HG03060 (cell line): ENCODE results near the gene KIF22.
"Not testable (repeated sequence)": the region's sequence is repeated elsewhere in the genome, so short reads cannot be mapped to it uniquely, and the experiment has no call there.

Experiments
- ATAC-seq: cut with Tn5 transposase; IDR thresholded peaks from one replicate; pipeline ENCODE4 v1.9.1; 2021; ENCODE audit warnings: low read depth, moderate number of reproducible peaks; ENCODE audit not compliant: unreplicated experiment

The KIF22 gene

DNA sequence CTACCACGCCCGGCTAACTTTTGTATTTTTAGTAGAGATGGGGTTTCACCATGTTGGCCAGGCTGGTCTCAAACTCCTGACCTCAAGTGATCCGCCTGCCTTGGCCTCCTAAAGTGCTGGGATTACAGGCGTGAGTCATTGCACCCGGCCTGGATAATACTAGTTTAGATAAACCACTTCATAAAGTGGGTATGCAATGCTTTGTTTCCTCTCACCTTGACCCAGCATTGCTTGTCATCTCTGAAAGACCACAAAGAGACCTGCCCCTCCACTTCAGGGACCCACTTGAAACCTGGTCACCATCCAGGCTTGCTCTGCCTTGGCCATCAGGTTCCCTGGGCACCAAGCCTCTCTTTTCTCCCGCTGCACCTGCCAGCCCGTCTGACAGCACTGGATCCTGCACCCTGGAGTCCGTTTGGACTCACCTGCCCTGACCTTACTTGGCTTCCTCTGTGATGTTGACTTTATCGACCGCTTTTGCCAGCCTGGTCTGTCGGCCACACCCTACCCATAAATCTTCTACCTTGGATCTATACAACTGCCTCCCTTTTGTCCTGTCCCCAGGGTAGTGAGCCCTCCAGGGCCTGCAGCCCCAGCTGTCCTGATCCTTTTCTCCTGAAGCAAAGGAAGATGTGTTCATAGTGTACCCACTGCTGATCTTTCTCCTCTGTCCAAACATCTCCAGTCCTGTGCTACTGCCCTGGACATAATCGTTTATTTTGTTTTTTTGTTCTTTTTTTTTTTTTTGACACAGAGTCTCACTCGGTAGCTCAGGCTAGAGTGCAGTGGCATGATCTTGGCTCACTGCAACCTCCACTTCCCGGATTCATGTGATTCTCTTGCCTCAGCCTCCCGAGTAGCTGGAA is 25.2 kb upstream of the KIF22 start:
- ATAC-seq: no peak

DNA sequence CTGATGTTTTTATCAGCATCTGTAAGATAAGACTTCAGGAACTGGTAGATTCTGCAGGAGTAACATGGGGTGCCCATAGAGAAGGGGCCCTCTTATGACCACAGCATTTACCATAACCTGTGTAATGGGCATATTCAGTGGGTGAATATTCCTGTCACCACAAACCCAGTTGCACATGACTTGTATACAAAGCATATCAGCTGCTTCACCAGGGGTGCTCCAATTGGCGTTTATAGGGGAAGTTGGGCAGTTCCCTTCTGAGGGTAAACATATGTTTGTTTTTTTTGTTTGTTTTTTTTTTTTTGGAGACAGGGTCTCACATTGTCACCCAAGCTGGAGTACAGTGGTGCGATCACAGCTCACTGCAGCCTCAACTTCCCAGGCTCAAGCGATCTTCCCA is 24.0 kb upstream of the KIF22 start:
- no peak for ATAC-seq

DNA sequence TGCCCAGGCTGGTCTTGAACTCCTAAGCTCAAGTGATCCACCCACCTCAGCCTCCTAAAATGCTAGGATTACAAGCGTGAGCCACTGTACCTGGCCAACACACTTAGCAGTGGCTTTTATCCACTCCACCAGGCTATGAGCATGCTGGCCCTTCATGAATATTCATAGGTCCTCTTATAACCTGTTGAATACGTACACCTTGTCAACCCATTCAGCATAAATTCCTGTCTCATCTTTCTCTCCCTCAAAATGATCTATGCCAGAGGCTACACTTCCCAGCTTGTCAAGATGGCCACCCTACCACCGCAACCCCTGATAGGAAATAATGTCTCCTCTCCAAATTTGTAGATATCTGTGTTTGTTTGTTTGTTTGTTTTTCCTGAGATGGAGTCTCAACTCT is 23.5 kb upstream of the KIF22 start:
- no peak for ATAC-seq

DNA sequence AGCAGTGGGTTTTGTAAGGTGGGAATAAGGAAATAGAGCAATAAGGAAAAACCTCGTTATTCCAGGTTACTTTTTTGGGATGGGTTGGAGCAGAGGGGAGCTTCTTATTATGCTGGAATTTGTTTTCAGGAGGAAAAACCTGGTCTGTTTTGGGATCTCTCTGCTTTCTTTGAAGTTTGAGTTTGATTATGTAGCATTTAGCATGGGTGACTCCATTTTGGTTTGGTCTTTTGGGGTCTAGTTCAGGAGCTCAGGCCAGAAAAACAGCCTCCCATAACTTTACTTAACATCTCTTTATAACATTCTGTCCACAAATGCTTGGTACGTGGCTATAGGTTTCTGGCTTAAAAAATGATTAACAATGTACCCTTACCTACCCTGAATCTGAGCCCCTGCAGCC is 21.0 kb upstream of the KIF22 start:
- no peak for ATAC-seq

DNA sequence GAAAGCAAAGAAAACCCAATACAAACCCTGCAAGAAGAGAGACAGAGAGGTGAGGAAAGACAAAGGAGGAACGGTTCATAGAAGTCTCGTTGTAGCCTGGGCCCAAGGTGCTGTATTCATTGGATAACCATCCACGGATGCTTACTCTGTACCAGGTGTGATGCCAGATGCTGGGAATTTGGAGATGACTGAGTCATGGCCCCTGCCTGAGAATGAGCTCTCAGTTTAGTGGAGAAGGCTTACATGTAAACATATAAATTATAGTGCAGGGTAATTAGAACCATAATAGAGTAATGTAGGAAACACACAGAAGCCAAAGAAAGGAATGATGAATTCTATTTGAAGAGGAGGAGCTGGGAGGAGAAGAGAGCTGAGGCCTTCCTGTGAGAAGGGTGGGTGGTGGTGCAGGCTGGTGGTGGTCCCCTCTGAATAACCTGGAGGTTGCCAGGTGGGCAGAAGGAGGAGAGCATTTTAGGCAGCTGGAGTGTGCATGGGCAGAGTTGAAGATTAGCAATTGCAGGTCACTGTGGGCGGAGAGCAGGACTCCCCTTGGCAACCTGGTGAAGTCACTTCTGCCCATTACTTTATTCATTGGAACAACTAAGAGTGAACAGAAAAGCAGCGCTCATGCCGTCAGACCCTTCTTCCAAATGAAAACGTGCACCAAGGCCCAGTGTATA is 20.2 kb upstream of the KIF22 start:
- ATAC-seq: no peak

DNA sequence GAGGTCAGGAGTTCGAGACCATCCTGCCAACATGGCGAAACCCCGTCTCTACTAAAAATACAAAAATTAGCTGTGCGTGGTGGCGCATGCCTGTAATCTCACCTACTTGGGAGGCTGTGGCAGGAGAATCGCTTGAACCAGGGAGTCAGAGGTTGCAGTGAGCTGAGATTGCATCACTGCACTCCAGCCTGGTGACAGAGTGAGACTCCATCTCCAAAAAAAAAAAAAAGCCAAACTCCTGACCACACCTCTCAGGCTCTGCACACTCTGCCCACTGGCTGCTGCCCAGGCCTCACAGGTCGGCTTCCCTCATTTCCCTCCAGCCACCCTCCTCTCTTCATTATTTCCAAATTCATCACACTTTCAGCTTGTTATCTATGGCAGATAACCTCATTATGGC is 18.2 kb upstream of the KIF22 start:
- not testable (repeated sequence) for ATAC-seq

GRCh38 chr16:29774730-29775129 is 15.8 kb upstream of the KIF22 start:
- no peak for ATAC-seq

DNA sequence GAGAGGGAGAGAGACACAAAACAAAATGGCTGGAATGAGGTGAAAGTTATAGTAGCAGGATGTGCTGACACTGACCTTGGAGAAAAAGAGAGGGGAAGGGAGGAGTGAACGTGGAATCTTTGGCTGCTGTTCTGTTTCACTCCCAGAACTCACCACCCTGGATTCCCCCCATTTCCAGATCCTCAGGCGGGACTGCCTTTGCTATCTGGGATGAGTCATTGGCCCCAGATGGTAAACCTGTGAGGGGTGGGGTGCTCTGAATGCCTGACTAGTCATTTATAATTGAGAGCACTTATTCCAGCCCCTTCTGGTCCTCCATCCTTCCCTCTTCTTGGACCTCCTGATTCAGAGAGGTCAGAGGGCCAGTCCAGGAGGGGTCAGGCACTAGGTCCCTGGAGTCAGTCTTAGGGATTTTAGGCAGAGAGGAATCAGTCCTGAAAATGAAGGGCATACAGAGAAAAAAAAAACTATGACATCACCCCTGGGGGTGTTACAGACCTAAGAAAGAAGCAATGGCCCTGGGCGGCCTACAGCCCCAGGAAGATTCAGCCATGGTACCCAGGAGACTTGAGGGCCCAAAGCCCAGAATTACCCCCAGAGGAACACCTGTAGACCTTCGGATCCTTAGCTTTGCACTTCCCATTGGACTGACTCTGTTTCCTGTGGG is 14.7 kb upstream of the KIF22 start:
- no peak for ATAC-seq

- no peak for ATAC-seq
Observed at GRCh38 chr16:29777576-29778350, 12.8 kb upstream of the KIF22 start, which contains the start of gene ZG16. Gene ZG16 (plus strand): TSS chr16:29778256. CDS start chr16:29779267, 1,011 bp downstream.

- ATAC-seq: no peak
Observed at GRCh38 chr16:29779474-29779873, 11.1 kb upstream of the KIF22 start.

- ATAC-seq: not testable (repeated sequence)
Observed at GRCh38 chr16:29783094-29783953, 7.2 kb upstream of the KIF22 start.

DNA sequence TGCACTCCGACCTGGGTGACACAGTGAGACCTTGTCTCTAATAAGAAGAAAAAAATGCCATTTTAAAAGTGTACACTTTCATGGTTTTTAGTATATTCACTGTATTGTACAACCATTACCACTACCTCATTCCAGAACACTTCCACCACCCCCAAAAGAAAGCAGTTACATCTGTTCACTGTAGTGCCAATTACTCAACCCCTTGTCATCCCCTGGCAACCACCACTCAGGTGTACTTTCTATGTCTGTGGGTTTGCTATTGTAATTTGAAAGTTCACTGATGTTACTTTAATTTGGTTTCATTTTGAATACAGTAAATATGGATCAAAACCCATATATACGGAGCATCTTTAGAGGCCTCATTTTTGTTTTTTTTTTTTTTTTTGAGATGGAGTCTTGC is 6.4 kb upstream of the KIF22 start:
- ATAC-seq: no peak

- ATAC-seq: no peak
Observed at GRCh38 chr16:29784901-29785500, 5.5 kb upstream of the KIF22 start.

DNA sequence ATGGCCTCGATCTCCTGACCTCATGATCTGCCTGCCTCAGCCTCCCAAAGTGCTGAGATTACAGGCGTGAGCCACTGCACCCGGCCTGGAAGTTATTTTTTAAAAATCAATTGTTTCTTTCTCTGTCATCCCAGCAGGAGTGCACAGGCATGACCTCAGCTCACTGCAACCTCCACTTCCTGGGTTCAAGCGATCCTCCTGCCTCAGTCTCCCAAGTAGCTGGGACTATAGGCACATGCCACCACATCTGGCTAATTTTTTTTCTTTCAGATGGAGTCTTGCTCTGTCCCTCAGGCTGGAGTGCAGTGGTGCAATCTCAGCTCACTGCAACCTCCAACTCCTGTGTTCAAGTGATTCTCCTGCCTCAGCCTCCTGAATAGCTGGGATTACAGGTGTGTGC is 3.4 kb upstream of the KIF22 start:
- ATAC-seq: not testable (repeated sequence)

GRCh38 chr16:29789775-29790182 is 772 bp upstream of the KIF22 start:
- no peak for ATAC-seq

DNA sequence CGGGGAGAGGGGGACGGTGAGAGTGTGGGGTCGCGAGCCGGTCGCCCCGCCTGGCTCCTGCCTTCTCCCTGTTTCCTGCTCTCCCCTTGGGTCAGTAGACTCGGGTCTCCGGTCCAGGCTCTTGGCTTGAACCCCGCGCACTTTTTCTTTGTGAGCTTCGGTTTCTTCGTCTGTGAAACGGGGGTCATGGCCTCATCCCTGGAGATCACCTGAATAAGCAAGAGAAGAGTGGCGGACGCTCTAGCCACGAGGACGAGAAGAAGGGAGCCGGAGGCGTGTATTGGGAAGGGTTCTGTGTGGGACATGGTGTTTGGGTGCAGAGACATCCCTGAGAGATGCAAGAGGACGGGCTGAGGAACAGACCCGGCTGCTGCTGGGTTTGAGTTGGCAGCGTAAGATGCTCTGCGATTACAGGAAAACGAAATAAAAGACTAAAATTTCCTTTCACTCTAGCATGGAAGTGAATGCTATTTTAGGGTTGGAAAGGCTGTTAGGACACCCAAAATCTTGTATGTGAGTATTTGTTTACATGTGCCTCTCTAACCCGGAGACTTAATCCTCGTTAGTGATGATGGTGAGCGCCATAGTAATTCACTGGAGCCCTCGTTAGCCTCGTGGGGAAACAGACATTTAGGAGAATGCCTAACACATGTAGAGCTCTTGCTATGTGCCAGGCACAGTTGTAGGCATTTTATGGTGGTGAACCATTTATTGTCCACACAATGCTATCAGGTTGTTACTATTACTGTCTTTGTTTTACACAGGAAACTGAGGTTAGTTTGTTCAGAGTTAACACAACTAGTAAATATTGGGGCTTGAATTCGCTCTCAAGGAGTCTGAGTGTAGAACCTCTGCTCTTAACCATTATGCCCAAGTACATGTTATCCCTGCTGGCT is 646 bp downstream of the KIF22 start:
- no peak for ATAC-seq

GRCh38 chr16:29791845-29792807 is 1.6 kb downstream of the KIF22 start:
- ATAC-seq: no peak
